Glutamatergic neuron (in vitro differentiated cells): ENCODE results near the gene ABI3BP. TPM values are rescaled to one million over a fixed set of nuclear protein-coding genes. Genes with fewer than 3 reads are reported as not detected.

ENCODE experiments used
- DNase-seq: peaks from one replicate; pipeline ENCODE4 v3.0.0; 2022
- H3K27ac Mint-ChIP-seq: one replicate; pipeline ENCODE4 v1.8.0; 2020; ENCODE audit warnings: mild to moderate bottlenecking, mixed read lengths, inconsistent platforms; ENCODE audit not compliant: unreplicated experiment
- H3K27me3 Mint-ChIP-seq: one replicate; pipeline ENCODE4 v1.8.0; 2020; ENCODE audit warnings: mild to moderate bottlenecking, moderate library complexity, mixed read lengths, inconsistent platforms; ENCODE audit not compliant: unreplicated experiment
- H3K36me3 Mint-ChIP-seq: one replicate; pipeline ENCODE4 v1.8.0; 2020; ENCODE audit warnings: mild to moderate bottlenecking, mixed read lengths, inconsistent platforms; ENCODE audit not compliant: unreplicated experiment
- H3K4me1 Mint-ChIP-seq: one replicate; pipeline ENCODE4 v1.8.0; 2020; ENCODE audit warnings: mild to moderate bottlenecking, low read depth, mixed read lengths, inconsistent platforms; ENCODE audit not compliant: unreplicated experiment
- H3K4me3 Mint-ChIP-seq: one replicate; pipeline ENCODE4 v1.8.0; 2020; ENCODE audit warnings: mild to moderate bottlenecking, mixed read lengths, inconsistent platforms; ENCODE audit not compliant: unreplicated experiment
- H3K9me3 Mint-ChIP-seq: one replicate; pipeline ENCODE4 v1.8.0; 2020; ENCODE audit warnings: mild to moderate bottlenecking, moderate library complexity, mixed read lengths, inconsistent platforms; ENCODE audit not compliant: unreplicated experiment
- total RNA-seq: library from RNA; stranded (reverse); fragmentation: NEBNext Ultra II Directional; extraction: Animal tissue kit (Norgen Biotek cat#: 25700); gene quantifications from one replicate; pipeline ENCODE4 v1.2.1, GENCODE V29; 2021; ENCODE audit not compliant: unreplicated experiment
- TF ChIP-seq, protein P1 (sequence below): fragments of 200-600 bp; sonication (generic); IDR thresholded peaks from one replicate; pipeline ENCODE4 v1.5.0; 2021; ENCODE audit not compliant: partially characterized antibody, unreplicated experiment

ABI3BP gene
- total RNA-seq, 1 donor from 2014 or later: not detected

DNA sequence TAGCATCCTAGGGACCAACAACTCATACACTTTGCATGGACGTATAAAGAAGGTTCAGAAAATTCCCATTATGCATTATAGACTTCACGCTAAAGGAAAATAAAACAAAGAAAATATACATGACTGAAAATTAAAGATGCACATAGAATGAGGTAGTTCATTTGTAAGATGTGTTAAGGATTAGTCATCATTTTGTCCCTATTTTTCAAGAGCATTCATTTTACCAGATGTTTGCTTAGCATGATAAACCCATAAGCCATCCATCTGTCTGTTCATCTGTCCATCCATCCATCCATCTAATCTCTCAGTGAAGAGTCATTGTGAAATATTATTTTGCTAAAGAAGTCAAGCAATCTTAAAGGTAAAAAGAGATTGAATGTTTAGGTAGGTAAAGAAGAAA is 203.6 kb downstream of the ABI3BP start:
- H3K27me3 Mint-ChIP-seq: no peaks in the 10 kb centered on the region
- TF ChIP-seq, protein P1, sequence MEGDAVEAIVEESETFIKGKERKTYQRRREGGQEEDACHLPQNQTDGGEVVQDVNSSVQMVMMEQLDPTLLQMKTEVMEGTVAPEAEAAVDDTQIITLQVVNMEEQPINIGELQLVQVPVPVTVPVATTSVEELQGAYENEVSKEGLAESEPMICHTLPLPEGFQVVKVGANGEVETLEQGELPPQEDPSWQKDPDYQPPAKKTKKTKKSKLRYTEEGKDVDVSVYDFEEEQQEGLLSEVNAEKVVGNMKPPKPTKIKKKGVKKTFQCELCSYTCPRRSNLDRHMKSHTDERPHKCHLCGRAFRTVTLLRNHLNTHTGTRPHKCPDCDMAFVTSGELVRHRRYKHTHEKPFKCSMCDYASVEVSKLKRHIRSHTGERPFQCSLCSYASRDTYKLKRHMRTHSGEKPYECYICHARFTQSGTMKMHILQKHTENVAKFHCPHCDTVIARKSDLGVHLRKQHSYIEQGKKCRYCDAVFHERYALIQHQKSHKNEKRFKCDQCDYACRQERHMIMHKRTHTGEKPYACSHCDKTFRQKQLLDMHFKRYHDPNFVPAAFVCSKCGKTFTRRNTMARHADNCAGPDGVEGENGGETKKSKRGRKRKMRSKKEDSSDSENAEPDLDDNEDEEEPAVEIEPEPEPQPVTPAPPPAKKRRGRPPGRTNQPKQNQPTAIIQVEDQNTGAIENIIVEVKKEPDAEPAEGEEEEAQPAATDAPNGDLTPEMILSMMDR: no peak
- no peaks in the 10 kb centered on the region for H3K9me3 Mint-ChIP-seq
- no peaks in the 10 kb centered on the region for H3K36me3 Mint-ChIP-seq
- no peak overlapping the region for H3K4me3 Mint-ChIP-seq
- DNase-seq: no peak
- no peak overlapping the region for H3K27ac Mint-ChIP-seq
- no peaks in the 10 kb centered on the region for H3K4me1 Mint-ChIP-seq

DNA sequence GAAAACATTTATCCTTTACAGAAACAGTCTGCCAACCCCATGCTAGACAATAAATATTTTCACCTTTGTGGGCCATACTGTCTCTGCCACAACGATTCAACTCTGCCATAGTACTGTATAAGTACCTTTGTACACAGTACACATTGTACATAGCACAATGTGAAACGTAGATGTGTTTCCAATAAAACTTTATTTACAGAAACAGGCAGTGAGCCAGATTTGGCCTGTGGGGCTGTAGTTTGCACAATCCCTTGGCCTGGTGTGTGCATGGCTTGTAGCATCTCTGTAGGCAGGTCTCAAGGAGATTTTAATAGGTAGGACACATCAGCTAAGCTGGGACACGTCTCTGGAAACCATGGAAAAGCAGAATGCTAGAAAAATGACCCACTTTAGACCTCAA is 209.6 kb downstream of the ABI3BP start:
- TF ChIP-seq, protein P1: no peak
- no peak for DNase-seq
- no peaks in the 10 kb centered on the region for H3K9me3 Mint-ChIP-seq
- no peaks in the 10 kb centered on the region for H3K36me3 Mint-ChIP-seq
- no peaks in the 10 kb centered on the region for H3K4me1 Mint-ChIP-seq
- no peak overlapping the region for H3K27ac Mint-ChIP-seq
- no peak overlapping the region for H3K4me3 Mint-ChIP-seq
- H3K27me3 Mint-ChIP-seq: no peaks in the 10 kb centered on the region

DNA sequence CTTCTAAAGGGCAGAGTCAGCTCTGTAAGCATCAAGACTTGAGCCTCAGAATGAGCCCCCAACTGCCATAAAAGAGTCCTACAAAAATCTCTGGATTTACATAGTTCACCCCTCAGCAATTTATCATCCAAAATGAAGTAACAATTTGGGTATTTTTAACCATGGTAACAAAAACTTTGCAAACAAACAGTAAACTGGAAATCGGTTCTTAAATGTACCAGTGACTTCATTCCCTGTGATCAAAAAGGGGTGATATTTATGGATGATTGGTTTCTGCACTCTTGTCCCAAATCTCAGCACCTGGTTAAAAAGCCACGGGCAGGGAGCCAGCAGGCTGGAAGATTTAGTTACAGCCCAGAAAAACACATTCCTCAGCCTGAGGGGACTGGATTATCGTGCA is 210.3 kb downstream of the ABI3BP start:
- Mint-ChIP-seq H3K27ac (no peak overlapping the region), H3K36me3 (no peaks in the 10 kb centered on the region)

DNA sequence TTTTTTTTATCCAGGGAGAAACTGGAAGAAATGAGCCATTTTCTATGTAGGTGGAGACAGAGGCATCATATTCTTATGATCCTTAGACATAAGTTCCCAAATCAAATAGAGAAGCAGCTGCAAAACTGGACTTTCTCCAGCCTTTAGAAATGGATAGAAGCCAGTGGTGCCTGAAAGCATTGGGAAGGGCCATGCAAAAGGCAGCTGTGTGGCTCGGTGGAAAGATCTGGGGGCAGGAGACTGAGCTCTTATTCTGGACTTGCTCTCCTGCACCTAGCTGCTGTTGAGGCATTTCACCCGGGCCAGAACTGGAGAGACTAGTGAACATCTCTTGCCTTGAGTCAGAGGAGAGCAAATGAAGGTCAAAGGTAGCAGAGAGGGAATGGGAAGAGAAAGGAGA is 210.9 kb downstream of the ABI3BP start:
- H3K27ac Mint-ChIP-seq: no peak overlapping the region
- H3K9me3 Mint-ChIP-seq: no peaks in the 10 kb centered on the region
- TF ChIP-seq, protein P1: no peak
- no peak overlapping the region for H3K4me3 Mint-ChIP-seq
- no peaks in the 10 kb centered on the region for H3K36me3 Mint-ChIP-seq
- DNase-seq: no peak
- H3K27me3 Mint-ChIP-seq: no peaks in the 10 kb centered on the region
- H3K4me1 Mint-ChIP-seq: no peaks in the 10 kb centered on the region

More for the DNA sequence above, 210.3 kb downstream of the ABI3BP start:
- no peaks in the 10 kb centered on the region for H3K9me3 Mint-ChIP-seq
- no peak overlapping the region for H3K4me3 Mint-ChIP-seq
- no peaks in the 10 kb centered on the region for H3K27me3 Mint-ChIP-seq
- TF ChIP-seq, protein P1: no peak
- no peak for DNase-seq
- no peaks in the 10 kb centered on the region for H3K4me1 Mint-ChIP-seq

DNA sequence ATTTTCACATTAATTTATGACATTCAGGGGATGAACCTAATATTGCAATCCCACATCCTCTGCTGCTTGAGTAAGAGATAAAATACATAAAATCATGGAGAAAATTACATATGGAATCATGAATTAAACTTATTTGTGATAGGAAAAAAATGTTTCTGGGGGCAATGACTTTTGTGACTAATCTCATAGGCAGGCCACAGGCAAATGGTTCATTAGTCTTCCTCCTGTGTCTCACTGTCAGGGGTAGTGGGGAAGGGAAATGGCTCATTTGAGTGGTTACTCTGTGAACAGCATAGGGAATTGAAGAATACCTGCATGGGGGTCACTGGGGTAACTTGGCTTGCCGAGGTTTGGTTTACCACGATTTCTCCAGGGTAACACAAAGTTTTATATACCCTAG is 211.9 kb downstream of the ABI3BP start:
- Mint-ChIP-seq H3K27ac (no peak overlapping the region), H3K4me3 (no peak overlapping the region), H3K9me3 (no peaks in the 10 kb centered on the region), H3K36me3 (no peaks in the 10 kb centered on the region), H3K4me1 (no peaks in the 10 kb centered on the region), H3K27me3 (no peaks in the 10 kb centered on the region)
- TF ChIP-seq, protein P1: no peak
- no peak for DNase-seq
